Thyroid gland (tissue), 4 donors: Measurements from ENCODE around the gene SOX1. TPM values are rescaled to one million over a fixed set of nuclear protein-coding genes. Genes with fewer than 3 reads are reported as not detected.

Experiments used
- DNase-seq, 2 donors: peaks; one replicate each; pipeline ENCODE4 v3.0.0-alpha.2; 2019
- H3K27ac ChIP-seq, 3 donors: fragments of 200-600 bp; sonication (generic); 1 replicate in 2 of 3; 2 replicates in 1 of 3; pipeline ENCODE4 v1.5.1; 2016 to 2019; ENCODE audit warnings: mild to moderate bottlenecking in 1 of 3, moderate library complexity in 1 of 3
- H3K27me3 ChIP-seq: fragments of 200-600 bp; sonication (generic); one replicate; pipeline ENCODE4 v1.5.1; 2019
- H3K36me3 ChIP-seq, 2 donors: fragments of 200-600 bp; sonication (generic); one replicate each; pipeline ENCODE4 v1.5.1; 2016 to 2019
- H3K4me1 ChIP-seq, 2 donors: fragments of 200-600 bp; sonication (generic); one replicate each; pipeline ENCODE4 v1.5.1; 2017 to 2019
- H3K4me3 ChIP-seq, 3 donors: fragments of 200-600 bp; sonication (generic); replicated peaks in 1 of 3; 1 replicate in 2 of 3; 2 replicates in 1 of 3; pipeline ENCODE4 v1.5.1; 2016; ENCODE audit warnings: mild to moderate bottlenecking in 1 of 3
- H3K9me3 ChIP-seq: fragments of 200-600 bp; sonication (generic); one replicate; pipeline ENCODE4 v1.5.1; 2017
- POLR2A ChIP-seq, 2 donors: fragments of 450-650 bp; IDR thresholded peaks; one replicate each; pipeline ENCODE4 v1.6.1; 2017; ENCODE audit warnings: antibody characterized with exemption in 2 of 2, mild to moderate bottlenecking in 2 of 2, moderate library complexity in 1 of 2
- WGBS, 2 donors: methylation state at CpG; one replicate each; pipeline ENCODE4 v1.1.5; 2017; 5-methylcytosine and 5-hydroxymethylcytosine counted together
- intact Hi-C: fragments of 100-400 bp; cut with DNase I; formaldehyde crosslinking; loops from one replicate; pipeline ENCODE4 v1.15.1; 2023
- total RNA-seq, 4 donors: library from RNA; depleted of rRNA; stranded (reverse); fragments of >200 nt; gene quantifications; one replicate each; pipeline ENCODE4 v1.2.3, GENCODE V29; 2016
- TF ChIP-seq, protein P1 (sequence below), 6 experiments: fragments of 200-600 bp in 3 of 6; fragments of 450-650 bp in 3 of 6; sonication (generic) in 3 of 6; IDR thresholded peaks; one replicate each; pipeline ENCODE4 v1.5.1; 2016 to 2019; ENCODE audit warnings: antibody characterized with exemption in 6 of 6, mild to moderate bottlenecking in 2 of 6, inconsistent platforms in 1 of 6, moderate library complexity in 1 of 6

SOX1 gene
- total RNA-seq, 4 donors from 2014 or later: 0.11 TPM; not detected in 3

DNA sequence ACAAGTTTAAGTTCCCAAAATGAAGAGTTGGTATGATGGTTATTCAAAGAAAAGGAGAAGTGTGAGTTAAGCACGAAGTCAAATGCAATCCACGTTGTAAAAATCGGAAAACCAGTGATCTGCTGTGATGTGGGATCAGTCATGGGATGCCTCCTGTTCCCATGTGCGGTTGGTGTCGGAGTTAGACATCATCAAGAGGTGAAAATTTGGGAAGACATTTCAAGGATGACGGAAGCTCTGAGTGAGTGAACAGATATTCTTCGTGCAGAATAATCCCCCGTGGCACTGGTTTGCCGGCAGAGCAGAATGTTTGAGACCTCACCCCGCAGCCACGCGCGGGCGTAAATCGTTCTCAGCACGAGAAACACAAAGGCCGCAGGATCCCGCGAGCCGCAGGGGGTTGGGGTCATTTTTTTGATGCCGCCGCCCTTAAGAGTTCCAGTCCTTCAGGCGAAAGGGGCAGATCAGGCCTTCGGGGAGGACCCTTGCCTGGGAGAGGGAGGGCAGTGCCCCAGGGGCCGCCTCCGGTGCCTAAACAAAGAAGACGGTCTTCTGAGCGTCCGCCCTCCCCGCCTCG lies 13.7 kb upstream of the SOX1 start:
- Histone ChIP-seq H3K27me3 (peaks cover 20% of the 10 kb centered on the region), H3K4me3 (no peak overlapping the region), H3K27ac (no peak overlapping the region), H3K36me3 (no peaks in the 10 kb centered on the region), H3K4me1 (peaks cover 0 to 17% of the 10 kb centered on the region in 2 donors), H3K9me3 (no peaks in the 10 kb centered on the region)
- DNase-seq: no peak
- WGBS, 2 donors: 8 to 10% methylated on average over 20 to 23 of the region's 31 CpGs
- TF ChIP-seq POLR2A (IDR thresholded peaks at IDR 0.05): no peak
- TF ChIP-seq, protein P1, sequence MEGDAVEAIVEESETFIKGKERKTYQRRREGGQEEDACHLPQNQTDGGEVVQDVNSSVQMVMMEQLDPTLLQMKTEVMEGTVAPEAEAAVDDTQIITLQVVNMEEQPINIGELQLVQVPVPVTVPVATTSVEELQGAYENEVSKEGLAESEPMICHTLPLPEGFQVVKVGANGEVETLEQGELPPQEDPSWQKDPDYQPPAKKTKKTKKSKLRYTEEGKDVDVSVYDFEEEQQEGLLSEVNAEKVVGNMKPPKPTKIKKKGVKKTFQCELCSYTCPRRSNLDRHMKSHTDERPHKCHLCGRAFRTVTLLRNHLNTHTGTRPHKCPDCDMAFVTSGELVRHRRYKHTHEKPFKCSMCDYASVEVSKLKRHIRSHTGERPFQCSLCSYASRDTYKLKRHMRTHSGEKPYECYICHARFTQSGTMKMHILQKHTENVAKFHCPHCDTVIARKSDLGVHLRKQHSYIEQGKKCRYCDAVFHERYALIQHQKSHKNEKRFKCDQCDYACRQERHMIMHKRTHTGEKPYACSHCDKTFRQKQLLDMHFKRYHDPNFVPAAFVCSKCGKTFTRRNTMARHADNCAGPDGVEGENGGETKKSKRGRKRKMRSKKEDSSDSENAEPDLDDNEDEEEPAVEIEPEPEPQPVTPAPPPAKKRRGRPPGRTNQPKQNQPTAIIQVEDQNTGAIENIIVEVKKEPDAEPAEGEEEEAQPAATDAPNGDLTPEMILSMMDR (IDR thresholded peaks at IDR 0.05): no peak
- intact Hi-C loops: no loop called here

DNA sequence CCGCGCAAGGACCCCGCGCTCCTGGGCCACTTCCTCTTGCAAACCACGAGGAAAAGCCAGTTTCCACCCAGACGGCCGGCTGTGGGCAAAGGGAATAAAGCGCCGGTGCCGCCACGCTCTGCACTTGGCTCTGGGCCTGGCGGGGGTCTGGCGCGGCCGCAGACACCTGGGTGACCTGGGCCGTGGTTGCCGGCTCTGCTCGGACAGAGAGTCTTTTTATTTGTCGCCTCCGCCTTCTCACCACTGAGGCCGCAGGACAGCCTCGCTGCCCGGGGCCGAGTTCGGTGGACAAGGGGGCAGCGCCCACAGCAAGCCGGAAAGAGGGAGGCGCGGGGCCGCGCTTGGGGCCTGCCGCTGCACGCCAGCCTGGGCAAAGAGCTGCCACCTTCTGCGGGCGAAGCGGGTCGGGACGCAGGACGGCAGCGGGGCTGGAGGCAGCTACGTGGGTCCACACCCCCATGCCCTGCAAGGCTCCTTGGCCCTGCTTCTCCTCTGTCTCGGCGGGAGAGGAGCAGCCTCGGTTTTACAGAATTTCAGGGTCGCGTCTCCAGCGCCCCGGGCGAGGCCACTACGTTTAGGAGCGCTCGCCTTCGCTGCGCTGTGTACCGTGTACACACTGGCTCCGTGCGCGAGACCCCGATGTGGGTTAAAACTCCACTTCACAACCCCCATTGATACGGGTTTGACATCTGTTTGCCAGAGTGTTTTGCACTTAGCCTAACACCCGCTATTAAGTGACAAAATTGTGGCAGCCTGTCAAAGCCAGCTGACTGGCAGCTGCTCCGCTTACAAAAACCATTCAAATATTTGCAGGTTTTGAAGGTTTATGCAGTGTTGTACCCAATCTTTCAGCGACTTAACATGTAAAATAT lies 13.0 kb upstream of the SOX1 start:
- Histone ChIP-seq H3K9me3 (no peaks in the 10 kb centered on the region), H3K36me3 (no peaks in the 10 kb centered on the region), H3K4me3 (no peak overlapping the region), H3K4me1 (peaks cover 0 to 17% of the 10 kb centered on the region in 2 donors), H3K27me3 (peaks cover 27% of the 10 kb centered on the region), H3K27ac (no peak overlapping the region)
- 2 to 7% methylated on average over 35 to 47 of the region's 63 CpGs for WGBS, 2 donors
- TF ChIP-seq POLR2A (IDR thresholded peaks at IDR 0.05): no peak
- TF ChIP-seq, protein P1 (IDR thresholded peaks at IDR 0.05): no peak
- intact Hi-C loops: no loop called here
- no peak for DNase-seq

DNA sequence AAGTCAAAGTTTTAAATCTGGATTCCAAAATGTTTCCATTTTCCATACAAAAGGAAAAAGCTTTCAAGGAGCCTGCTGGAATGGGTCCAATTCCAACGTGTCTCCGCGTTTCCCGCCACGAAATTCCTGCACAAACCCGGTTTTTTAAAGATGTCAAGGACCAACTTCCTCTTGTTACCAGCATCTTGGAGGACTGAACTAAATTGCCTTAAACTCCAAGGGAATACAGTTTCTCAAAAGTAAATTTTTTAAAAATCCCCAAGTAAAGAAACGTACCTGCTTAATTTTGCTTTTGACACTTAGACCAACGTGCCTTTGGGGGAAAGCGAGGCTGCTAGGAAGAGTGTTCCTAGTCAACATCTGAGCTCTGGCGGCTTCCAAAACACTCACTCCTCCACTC lies 12.3 kb upstream of the SOX1 start:
- TF ChIP-seq POLR2A (IDR thresholded peaks at IDR 0.05): no peak
- TF ChIP-seq, protein P1 (IDR thresholded peaks at IDR 0.05): no peak
- intact Hi-C loops: no loop called here
- no peak overlapping the region for H3K27ac ChIP-seq
- H3K4me1 ChIP-seq: peaks cover 0 to 17% of the 10 kb centered on the region in 2 donors
- no peak for DNase-seq
- H3K9me3 ChIP-seq: no peaks in the 10 kb centered on the region
- H3K36me3 ChIP-seq: no peaks in the 10 kb centered on the region
- no peak overlapping the region for H3K4me3 ChIP-seq
- WGBS, 2 donors: 6 to 8% methylated on average over 10 of the region's 10 CpGs
- H3K27me3 ChIP-seq: peaks cover 32% of the 10 kb centered on the region

DNA sequence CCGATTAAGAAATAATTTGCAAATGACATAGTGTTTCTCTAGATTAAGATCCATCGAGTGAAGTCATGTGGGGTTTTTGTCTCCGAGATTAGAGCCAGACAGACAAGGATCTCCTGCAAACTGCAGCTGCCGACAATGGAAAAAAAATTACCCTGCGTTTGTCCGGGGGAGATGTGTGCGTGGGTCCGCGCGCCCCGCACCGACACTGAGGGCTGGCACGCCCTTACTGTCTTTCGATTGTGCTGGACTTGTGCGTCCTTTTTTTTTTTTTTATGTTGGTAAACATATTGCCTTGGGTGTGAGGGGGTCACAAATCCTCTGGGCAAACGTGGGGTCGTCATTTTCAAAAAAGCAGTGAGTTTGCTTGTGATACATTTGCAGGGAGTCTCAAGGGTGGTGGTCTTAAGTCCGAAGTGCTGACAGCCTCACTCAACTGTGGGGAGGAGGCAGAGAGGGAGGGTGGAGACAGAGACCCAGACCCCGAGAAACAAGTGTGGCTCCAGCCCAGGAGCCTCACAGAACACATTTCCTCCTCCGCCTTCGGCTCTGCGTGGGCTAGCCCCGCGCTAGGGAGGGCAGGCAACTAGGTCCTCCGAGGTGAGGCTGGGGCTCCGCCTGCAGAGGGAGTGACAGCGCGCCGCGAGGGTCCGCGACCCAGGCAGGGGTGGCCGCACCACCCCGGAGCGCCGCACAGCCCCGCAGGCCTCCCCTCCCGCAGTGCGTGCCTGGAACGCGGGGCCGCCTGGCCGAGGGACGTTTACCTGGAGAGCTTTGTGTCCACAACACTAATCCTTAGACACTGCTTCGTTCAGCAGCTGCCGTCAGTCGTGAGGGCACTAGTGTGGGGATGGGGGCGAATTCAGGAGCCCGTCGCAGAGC lies 11.7 kb upstream of the SOX1 start:
- intact Hi-C loops: no loop called here
- peaks cover 0 to 17% of the 10 kb centered on the region in 2 donors for H3K4me1 ChIP-seq
- H3K9me3 ChIP-seq: no peaks in the 10 kb centered on the region
- no peak overlapping the region for H3K27ac ChIP-seq
- H3K36me3 ChIP-seq: no peaks in the 10 kb centered on the region
- no peak for TF ChIP-seq POLR2A (IDR thresholded peaks at IDR 0.05)
- TF ChIP-seq, protein P1 (IDR thresholded peaks at IDR 0.05): no peak
- no peak for DNase-seq
- H3K27me3 ChIP-seq: peaks cover 38% of the 10 kb centered on the region
- H3K4me3 ChIP-seq: no peak overlapping the region
- 6 to 9% methylated on average over 22 to 24 of the region's 50 CpGs for WGBS, 2 donors
